ENCODE results near the gene FOXL2. TPM values are rescaled to one million over a fixed set of nuclear protein-coding genes. Genes with fewer than 3 reads are reported as not detected.

The FOXL2 gene
- total and polyA plus RNA-seq, 9 of the 15 experiments (the other 6 are each of a cell fraction or from before 2014, with no cell fraction given) = 0.27 to 22.1 (median 3.2) TPM

- Histone ChIP-seq H3K36me3 (ENCODE audit: control insufficient read depth, insufficient read depth, low read length) (no peaks in the 10 kb centered on the region), H4K20me1 (replicated peaks; ENCODE audit: control insufficient read depth, insufficient read depth, low read length) (no peaks in the 10 kb centered on the region), H3K27ac (ENCODE audit: extremely low read depth, low read depth, low read length) (peak overlapping the region; percentile 54), H2AFZ (ENCODE audit: low read depth, low read length) (peak overlapping the region; percentile 92), H3K9ac (ENCODE audit: insufficient read depth in 1 of 2, low read depth in 2 of 2, low read length in 2 of 2) (peak overlapping the region; percentile 67 to 93), H3K9me1 (ENCODE audit: control insufficient read depth, insufficient read depth, low read length) (no peaks in the 10 kb centered on the region), H3K4me3 (peak overlapping the region; percentile 45), H3K4me1 (replicated peaks in 1 of 2; ENCODE audit: control insufficient read depth in 2 of 2, insufficient read depth in 2 of 2, low read length in 2 of 2) (peaks cover 4 to 43% of the 10 kb centered on the region in 2 experiments; a peak in 3 of 5 replicates), H3K9me3 (replicated peaks; ENCODE audit: control insufficient read depth, insufficient read depth, low read depth, low read length) (no peaks in the 10 kb centered on the region), H3K79me2 (ENCODE audit: control insufficient read depth, insufficient read depth, low read length) (no peaks in the 10 kb centered on the region; the same call in 2 of the 3 replicates), H3K27me3 (ENCODE audit: control insufficient read depth in 2 of 2, insufficient read depth in 2 of 2, low read length in 2 of 2) (no peaks in the 10 kb centered on the region), H3K4me2 (ENCODE audit: insufficient read depth, low read length) (peak overlapping the region; percentile 75)
- POLR2A ChIA-PET = interaction anchor here (0.6 to 1.6 kb wide), 7 partner anchors 9 to 364 kb away, joined by 3 to 10 read pairs (median 5); partner anchors contain the start of genes FOXL2 and FOXL2NB
- FAIRE-seq (peak; percentile 51), DNase-seq (ENCODE audit: extremely low read depth in 1 of 4, low spot score in 3 of 4) (no peak), ATAC-seq (no peak)
- intact Hi-C loops (cut with micrococcal nuclease) (loop anchor here (5.0 kb wide), 1 partner anchor 392 kb away; no protein-coding TSS in a partner anchor), in situ Hi-C loops (cut with MboI) (loop anchor here (5.0 to 25.0 kb wide), 3 partner anchors 397 to 873 kb away; no protein-coding TSS in a partner anchor)
- no TSS peak for BruUV-seq (replicated peaks)
- WGBS (ENCODE audit: insufficient coverage, low coverage, missing lambda C conversion rate) = 54% methylated on average over 7 of the region's 7 CpGs
- CTCF ChIA-PET (ENCODE audit: low intra/inter-chr PET ratio) = interaction anchor here (1.2 to 1.9 kb wide), 2 partner anchors 12 to 45 kb away, joined by 4 to 6 read pairs; partner anchors contain the start of genes FOXL2 and FOXL2NB
- TF ChIP-seq ZNF133 (CRISPR knock-in tag; IDR thresholded peaks at IDR 0.05) = no peak
- no peak for TF ChIP-seq BRD4 (IDR thresholded peaks at IDR 0.05)
- no peak; the same call in 1 of the 2 replicates for TF ChIP-seq POLR2H (tag; IDR thresholded peaks at IDR 0.05; ENCODE audit: low read depth)
- peak; percentile 88 for TF ChIP-seq ZNF316 (IDR thresholded peaks at IDR 0.05)
- no peak for TF ChIP-seq PATZ1 (CRISPR knock-in tag; IDR thresholded peaks at IDR 0.05; ENCODE audit: borderline replicate concordance)
- TF ChIP-seq RBBP5 (IDR thresholded peaks at IDR 0.05; ENCODE audit: borderline replicate concordance, insufficient read depth, low read length, poor library complexity, severe bottlenecking) = no peak
- no peak for TF ChIP-seq CHAMP1 (IDR thresholded peaks at IDR 0.05)
- no peak for TF ChIP-seq MECOM (CRISPR knock-in tag; IDR thresholded peaks at IDR 0.05)
- no peak for TF ChIP-seq ZNF436 (CRISPR knock-in tag; IDR thresholded peaks at IDR 0.05)
- peak; percentile 73; the same call in 1 of the 2 replicates for TF ChIP-seq C11orf30 (IDR thresholded peaks at IDR 0.05; ENCODE audit: low read depth)
- no peak for TF ChIP-seq ESRRA (IDR thresholded peaks at IDR 0.05; ENCODE audit: borderline replicate concordance, low read depth)
- TF ChIP-seq PRDM10 (IDR thresholded peaks at IDR 0.05; ENCODE audit: partially characterized antibody) = peak; percentile 37
- TF ChIP-seq MAFG (tag; conservative IDR thresholded peaks at IDR 0.05) = peak; percentile 39
- TF ChIP-seq RFX5 (IDR thresholded peaks at IDR 0.05; ENCODE audit: low read depth, low read length) = no peak
These were observed 11.5 kb downstream of the FOXL2 start for GRCh38 chr3:138935505-138935862.
